Measurements from ENCODE around the gene TNK1. TPM values are rescaled to one million over a fixed set of nuclear protein-coding genes. Genes with fewer than 3 reads are reported as not detected.

TNK1 gene
- total RNA-seq, 1 experiment from 2014 or later: 3.5 TPM

DNA sequence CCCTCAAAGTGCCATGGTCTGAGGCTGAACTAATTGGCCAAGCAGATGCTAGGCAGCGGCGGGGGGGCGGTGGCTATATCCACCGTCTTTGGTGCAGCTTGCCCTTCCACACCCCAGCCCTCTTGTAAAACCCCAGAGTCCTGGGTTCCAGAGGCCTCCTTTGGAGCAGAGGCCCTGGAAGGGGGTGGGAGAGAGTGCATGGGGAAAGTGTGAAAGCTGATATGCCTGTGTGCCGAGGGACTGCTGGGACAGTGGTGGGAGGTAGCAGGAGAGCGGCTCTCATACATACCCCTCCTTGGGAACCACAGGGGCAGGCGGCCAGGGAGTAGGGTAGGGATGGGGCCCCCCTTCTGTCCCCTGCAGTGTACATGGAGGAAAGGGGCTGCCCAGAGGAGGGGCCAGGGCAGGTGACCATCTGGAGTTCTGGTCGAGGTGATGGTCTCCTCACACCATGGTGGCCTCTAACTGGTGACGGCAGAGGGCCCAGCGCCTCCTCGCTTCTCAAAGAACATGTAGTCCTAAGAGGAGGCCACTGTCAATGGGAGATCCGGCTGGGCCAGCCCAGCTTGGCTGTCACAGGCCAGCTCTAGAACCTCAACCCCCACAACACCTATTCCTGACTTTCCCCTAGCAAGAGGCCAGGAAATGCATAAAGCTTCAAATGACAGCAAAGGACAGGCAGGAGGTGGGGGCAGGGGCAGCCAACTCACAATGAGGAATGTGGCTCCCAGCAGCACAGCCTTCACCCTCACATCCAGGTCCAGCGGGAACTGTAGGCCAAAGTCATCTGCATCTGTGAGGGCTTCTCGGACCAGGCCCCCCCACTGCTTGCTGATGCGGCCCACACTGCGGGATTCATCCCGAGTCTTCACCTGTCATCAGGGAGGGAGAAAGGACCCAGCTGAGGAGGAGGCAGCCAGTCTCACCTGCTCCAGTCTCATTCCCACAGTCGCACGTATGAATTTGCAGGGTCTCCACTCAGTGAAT, 9.3 kb downstream of the TNK1 start:
- no peak for DNase-seq (ENCODE audit: extremely low read depth, low read depth)

DNA sequence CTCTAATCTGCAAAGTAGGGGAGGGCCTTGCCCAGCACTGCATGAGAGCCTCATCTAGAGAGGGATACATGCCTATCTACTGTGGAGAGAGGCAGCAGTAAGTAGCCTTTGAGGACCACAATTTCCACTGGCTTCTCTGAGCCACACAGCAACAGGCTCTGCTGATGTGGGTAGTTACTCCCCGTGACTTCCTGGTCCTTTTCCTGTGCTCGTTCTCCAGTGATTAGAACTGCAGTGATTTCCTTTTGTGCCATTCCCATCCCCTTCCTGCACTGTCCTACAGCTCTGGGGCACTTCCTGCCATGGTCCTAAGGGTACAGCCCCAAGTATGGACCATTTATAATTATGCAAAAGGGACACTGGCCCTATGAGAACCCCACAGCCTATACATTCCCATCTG, 10.4 kb downstream of the TNK1 start:
- no peak for DNase-seq (ENCODE audit: extremely low read depth, low read depth)

DNA sequence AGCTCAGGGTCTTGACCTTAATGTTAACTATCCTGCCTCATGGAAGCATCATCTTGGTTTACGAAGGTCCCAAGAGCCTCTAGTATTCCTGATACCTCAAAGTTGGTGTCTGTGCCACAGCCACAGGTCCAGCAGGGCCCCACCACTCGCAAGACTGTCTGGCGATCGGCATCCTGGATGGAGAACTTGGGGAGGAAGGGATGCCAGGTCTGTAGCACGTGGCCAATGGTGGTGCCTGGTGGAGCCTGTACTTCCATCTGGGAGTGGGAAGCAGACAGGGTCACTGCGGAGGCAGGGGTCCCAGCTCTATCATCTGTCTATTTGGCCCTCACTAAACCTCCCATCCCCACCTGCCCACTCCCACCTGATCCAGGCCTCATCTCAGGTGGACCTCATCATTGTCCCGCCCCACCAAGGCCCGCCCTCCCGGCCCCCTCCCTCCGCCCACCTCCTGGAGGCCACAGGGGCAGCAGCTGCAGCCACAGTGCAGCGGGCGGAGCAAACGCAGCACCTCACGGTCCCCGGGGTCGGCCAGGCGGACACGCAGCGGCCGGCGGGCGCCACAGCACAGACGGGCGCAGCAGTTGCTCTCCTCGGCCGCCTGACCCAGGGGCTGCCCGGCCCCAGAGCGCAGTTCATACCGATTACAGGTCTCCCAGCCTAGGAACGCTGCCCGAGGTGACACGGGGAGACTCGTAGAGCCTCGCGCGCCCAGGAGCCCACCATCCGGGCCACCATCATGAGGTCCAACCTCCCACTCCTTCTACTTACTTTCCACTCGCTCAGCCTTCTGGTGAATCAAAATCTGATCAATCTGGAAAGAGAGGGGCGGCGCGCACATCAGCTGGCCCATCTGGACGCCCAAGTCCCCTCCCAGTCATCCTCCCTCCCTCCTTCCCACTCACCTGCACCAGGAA, 12.1 kb downstream of the TNK1 start:
- no peak for DNase-seq (ENCODE audit: extremely low read depth, low read depth)

DNA sequence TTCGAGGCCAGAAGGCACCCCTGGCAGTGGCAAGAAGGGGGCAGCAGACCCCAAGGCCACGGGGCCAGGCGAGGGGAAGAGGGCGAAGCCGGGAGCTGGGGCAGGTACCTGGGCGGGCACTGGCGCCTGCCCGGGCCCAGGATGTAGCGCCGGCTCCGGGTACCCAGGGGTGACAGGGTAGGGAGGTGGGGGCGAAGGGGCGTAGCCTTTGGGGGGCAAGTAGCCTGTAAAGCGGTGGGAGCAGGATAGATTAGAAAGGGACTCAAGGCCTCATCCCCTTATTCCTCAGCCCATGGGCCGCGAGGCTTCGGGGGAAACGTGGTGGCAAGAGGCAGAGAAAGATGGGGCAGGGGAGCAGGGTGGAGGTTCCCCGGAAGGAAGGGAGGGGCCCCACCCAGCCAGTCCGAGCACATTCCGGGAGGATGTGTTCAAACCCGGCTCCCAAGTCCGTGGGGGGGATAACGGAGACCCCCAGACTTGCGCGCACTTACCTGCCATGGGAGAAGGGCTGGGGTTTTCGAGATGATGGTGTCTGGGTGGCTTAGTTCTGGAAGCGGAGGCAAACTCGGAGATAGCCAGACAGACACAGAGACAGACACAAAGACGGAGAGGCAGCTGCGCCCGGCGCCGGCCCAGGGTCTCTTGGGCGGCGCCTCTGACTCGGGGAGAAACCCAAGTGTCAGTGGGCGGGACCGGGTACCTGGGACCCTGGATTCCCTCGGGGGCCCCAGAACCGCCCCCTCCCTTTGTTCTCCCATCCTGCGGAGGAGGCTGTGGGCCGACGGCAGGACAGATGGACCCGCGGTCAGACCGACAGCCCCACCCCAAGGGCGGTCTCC, 12.9 kb downstream of the TNK1 start:
- no peak for DNase-seq (ENCODE audit: extremely low read depth, low read depth)

DNA sequence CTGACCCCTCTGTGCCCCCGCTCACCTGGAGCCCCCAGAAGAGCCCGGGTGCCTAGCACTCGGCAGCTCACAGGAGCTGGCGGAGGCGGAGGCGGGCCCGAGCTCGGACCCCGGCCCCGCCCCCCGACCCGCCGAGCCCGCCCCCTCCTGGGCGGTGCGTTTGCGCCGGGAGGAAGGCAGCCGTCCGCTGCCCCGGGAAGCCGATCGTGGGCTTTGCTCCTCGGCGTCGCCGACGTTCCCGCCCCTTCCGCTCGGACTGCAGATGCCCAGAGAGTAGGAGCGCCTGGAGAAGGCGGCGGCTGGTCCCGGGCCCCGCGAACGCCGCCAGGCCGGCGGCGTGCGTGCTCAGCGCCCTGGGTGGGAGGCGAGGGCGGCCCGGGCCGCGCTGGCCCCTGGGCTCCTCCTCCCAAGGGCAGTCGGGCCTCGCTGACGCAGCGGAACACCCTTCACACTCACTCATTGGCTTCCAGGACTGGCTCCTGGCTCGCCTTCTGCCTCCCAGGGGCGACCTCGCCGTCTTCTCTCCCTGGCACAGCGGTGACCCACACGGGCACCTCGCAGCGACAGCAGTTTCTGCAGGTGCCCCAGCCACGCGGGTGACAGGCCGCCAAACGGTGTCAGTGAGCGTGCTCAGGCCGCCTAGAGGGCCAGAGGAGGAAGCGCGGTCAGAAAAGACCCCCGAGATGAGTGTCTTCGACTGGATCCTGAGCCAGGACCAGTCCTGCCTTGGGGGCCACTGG, 13.7 kb downstream of the TNK1 start, which contains the start of gene PLSCR3:
Gene PLSCR3, minus strand, starts transcription at position 74 of the 740 bp plus-strand sequence. CDS start 415 bp downstream, outside the sequence.
- peak; percentile 78 for DNase-seq (ENCODE audit: extremely low read depth, low read depth)

DNA sequence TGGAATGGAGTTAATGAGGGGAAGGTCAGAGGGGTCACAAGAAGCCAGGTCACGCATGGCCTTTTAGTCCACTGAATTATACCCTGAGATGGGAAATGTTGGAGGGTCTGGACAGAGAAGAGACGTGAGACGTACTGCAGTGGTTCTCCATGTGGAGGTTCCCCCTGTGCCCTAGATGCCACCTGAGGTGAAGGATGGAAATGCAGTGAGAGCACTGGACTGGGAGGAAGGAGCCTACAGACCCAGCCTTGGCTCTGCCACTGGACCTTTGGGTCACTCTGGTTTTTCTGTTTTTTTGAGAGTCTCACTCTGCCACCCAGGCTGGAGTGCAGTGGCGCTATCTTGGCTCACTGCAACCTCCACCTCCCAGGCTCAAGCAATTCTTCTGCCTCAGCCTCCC, 15.3 kb downstream of the TNK1 start:
- no peak for DNase-seq (ENCODE audit: extremely low read depth, low read depth)

DNA sequence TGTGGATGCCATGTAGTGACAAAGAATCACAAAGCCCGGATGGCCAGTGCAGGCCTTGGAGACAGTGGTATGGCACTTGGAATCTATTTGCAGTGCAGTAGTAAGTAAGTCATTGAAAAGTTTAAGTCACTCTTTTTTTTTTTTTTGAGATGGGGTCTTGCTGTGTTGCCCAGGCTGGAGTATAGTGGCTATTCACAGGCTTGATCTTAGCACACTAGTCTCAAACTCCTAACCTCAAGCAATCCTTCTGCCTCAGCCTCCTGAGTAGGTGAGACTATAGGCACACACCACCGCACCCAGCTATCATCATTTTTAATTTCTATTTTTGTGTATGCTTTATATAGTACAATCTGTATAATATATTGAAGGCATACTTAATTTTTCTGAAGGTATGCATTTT, 17.7 kb downstream of the TNK1 start:
- no peak for DNase-seq (ENCODE audit: extremely low read depth, low read depth)

DNA sequence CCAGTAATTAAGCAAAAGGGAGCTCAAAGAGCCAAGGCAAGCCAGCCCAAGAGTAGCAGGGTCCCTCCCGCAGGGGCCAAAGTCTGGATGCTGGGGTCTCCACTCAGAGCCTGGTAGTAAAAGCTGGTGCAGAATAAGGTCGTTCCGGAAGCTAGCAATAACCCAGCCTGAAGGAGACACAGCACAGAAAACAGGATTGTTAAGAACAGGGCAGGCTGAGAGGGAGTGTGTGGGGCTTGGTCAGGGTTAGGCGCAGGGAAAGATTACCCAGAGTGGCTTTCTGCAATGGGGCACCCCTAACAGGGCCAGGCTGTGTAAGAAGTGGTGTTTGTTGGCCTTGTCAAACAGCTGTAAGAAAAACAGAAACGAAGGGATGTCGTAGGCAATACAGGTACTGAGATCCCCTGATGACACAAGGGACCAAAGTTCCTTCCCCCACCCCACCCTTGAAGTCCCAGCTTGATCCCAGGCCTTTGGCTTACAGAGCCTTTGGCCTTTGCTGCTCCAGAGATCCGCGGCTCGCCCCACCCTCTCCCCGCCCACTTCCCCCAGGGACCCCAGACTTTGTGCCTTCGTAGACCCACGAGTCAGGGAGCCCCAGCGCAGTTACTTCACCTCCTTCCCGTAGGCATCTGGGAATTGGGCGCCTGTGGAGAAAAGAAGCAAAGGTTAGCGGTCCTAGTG, 22.3 kb downstream of the TNK1 start:
- DNase-seq (ENCODE audit: extremely low read depth, low read depth): no peak

DNA sequence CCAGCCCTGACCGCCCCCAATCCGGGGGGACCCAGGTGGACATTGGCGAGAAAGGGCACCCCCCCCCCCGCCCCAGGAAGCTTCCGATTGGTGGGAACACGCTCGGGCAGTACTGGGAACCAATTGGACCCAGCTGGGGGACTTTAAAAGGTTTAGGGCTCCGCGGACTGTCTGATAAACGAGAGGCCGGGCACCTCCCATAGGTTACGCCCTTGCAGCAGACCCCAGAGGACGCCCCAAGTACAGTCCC, 22.8 kb downstream of the TNK1 start:
- no peak for DNase-seq (ENCODE audit: extremely low read depth, low read depth)

DNA sequence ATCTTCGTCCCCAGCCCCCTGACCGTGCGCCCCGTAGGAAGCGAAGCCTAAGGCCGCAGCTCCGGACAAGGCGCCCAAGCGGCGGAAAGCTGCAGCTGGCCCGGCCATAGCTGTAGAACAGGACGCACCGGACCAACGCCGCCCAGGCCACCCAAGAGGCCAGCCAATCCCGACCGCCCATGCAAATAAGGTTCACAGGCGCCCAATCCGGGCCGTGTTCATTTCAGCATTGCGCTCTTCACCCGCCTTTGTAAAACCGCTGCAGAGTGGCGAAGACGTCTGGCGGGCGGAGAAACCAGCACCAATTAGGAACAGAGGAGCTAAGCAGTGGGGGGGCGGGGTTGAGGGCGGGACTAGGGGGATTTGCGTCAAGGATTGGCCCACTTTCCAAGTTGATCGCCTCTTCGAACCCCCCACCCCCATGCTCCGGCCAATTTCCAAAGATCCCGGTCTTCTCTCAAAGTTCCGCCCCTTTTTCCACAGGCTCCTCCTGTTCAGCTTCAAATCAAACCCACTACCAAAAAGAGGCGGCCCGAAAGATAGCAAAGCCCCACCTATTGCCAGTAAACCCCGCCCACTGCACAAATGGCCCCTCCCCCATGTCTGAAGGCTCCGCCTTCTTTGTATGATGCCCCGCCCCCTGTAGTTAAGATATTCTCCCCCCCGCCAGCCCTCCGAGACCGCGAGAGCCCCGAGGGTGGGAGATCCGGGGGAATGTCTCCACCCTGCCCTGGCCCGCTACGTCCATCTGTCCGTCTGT, 23.3 kb downstream of the TNK1 start, which contains the start of gene TMEM256:
Gene TMEM256, minus strand, starts transcription at position 121 of the 760 bp plus-strand sequence. Its CDS starts 13 bp downstream, at position 108.
- DNase-seq (ENCODE audit: extremely low read depth, low read depth): peak; percentile 99

DNA sequence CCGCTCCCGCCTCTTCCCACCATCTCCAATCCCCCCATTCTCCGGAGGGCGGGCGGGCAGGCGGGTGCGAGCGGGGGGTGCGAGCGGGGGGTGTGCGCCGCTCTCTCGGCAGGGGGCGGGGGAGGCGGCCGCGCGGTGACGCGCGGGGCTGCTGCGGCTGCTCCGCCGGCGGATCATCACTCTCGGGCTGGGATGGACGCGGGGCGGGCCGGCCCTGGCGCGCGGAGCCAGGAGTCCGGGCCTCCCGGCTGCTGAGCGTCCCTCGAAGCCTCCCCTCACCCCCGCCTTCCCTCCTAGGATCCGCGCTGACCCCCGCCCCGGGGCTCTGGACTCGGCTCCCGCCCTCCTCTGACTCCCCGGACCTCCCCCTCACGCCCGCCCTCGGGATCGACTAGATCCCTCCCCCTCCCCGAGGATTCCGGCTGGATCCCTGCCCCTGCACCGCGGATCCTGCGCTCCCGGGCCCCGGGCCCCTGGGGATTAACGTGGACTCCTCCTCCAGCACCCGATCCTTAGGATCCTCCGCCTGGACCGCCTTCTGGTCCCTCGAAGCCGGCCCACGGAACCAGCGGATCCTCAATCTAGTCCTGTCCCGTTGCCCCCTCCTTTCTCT, 24.0 kb downstream of the TNK1 start:
- no peak for DNase-seq (ENCODE audit: extremely low read depth, low read depth)

DNA sequence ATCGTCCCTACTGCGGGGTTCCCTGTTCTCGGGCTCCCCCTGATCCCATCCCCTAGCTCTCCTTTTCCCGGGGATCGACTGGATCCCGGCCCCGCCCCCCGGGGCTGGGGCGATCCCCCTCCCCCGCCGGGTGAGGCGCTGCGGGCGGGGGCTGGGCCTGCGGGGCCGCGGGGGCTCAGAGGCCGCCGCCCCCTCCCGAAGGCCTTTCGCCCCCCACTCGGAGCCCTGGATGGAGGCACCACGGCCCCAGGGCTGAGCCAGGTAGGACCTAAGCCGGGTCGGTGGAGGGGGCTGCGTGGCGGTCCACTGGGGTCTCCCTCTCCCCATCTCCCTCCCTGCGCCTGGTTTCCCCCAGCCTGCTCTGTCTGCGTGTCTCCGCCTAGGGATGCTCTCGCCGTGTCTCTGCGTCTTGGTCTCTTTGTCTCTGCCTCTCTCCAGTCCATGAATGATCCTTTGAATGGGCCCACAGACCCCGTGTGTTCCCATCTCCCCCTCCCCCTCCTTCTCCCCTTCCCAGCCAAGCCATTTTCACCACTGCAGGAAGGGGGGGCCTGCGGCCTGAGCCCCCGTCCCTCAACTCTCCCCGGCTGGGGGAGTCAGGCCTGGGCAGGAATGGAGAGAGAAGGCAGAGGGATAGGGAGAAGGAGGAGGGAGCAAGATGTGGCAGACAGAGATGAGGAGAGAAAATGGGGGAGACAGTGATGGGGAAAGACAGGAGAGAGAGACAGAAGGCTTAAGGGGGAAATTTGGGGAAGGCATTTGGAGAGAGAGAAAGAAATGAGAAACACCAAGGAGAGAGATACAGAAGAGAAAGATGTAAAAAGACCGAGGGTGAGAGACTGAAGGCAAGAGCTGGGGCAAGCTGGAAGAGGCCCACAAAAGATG, 24.7 kb downstream of the TNK1 start:
- DNase-seq (ENCODE audit: extremely low read depth, low read depth): no peak

DNA sequence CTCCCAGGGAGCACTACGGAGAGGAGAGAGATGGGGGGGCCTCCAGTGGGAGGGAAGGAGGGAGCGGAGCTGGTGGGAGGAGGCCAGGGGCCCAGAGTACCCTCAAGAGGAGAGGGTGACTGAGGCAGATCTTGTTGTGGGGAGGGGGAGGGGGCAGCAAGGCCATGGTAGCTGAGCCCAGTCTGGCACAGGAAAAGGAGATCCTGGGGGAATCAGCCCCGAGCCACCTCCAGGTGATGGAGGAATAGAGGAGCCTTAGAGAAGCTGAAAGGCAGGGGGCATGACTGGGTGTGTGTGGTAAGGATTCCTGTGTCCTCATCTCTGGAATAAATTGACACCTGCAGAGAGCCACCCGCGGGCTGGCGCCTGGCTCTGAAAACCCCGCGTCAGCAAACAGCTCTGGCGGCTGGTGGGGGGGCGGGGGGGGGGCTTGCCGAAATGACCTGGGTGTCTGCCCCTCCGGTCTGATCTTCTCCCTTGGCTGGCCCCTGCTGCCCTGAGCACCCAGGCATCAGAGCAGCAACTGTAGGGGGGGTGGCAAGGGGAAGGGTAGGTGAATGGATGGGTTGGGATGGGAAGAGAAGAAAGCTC, 25.4 kb downstream of the TNK1 start:
- no peak for DNase-seq (ENCODE audit: extremely low read depth, low read depth)

DNA sequence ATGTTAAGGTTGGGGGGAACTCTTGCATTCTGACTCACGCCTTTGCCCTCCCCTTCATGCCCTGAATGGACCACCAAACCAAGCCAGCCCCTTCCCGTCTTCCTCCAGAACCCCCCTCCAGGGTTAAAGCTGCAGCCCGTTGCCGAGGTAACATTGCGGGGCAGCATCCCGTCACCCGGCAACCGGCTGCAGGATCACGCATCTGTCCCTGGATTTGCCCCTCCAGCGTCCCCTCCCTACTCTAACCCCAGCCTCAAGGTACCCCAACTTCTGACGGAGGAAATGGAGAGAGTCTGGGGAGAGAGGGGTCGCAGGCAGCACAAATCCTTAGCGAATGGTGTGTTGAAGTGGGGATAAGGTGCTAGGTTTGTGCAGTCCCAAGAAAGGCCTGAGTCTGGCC, 26.2 kb downstream of the TNK1 start:
- DNase-seq (ENCODE audit: extremely low read depth, low read depth): no peak

DNA sequence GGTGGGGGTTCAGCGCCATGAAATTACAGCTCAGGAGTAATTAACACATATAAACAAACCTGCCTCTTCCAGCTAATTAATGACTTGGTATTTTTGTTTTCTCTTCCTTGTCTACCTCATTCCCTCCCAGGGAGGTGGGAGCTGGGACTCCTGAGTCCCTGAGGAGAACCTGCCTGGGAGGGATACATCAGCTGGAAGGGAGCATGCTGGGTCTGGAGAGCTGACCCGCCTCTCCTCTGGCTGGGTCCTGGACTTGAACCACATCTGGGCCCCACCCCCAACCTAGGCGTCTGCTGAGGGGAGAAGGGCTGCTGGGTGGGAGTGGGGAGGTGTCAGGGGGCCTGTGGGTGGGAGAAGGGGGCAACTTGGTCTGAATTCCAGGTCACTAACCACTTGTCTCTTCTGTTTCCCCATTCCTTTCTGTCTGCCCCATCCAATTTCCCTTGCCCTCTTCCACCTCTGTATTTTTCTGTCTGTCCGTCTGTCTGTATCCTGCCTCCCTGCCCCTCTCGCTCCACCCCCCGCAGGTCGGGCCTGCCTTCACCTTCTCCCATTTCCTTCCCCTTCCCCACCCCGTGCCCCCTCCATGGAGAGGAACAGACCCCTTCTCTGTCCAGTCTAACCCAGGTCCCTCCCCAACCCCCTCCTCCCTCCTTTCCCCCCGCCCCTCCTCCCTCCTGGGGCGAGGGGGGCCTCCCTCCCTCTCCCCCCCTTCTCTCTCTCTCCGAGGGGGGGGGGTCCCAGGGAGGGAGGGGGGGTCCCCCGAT, 26.8 kb downstream of the TNK1 start, which contains the start of gene NLGN2:
Gene NLGN2, plus strand, starts transcription at position 361 of the 767 bp plus-strand sequence. CDS start 411 bp downstream, outside the sequence.
- no peak for DNase-seq (ENCODE audit: extremely low read depth, low read depth)

DNA sequence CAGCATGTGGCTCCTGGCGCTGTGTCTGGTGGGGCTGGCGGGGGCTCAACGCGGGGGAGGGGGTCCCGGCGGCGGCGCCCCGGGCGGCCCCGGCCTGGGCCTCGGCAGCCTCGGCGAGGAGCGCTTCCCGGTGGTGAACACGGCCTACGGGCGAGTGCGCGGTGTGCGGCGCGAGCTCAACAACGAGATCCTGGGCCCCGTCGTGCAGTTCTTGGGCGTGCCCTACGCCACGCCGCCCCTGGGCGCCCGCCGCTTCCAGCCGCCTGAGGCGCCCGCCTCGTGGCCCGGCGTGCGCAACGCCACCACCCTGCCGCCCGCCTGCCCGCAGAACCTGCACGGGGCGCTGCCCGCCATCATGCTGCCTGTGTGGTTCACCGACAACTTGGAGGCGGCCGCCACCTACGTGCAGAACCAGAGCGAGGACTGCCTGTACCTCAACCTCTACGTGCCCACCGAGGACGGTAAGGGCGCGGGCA, 27.4 kb downstream of the TNK1 start:
- no peak for DNase-seq (ENCODE audit: extremely low read depth, low read depth)
